NCI-H2081 (cell line): ENCODE measurements around the gene TMC4.
"Not testable (repeated sequence)": the region's sequence is repeated elsewhere in the genome, so short reads cannot be mapped to it uniquely, and the experiment has no call there.

Source experiments
- DNase-seq, 2 experiments: peaks; one replicate each; lab custom pipeline; 2025; lab: John Stamatoyannopoulos, UW

The TMC4 gene

DNA sequence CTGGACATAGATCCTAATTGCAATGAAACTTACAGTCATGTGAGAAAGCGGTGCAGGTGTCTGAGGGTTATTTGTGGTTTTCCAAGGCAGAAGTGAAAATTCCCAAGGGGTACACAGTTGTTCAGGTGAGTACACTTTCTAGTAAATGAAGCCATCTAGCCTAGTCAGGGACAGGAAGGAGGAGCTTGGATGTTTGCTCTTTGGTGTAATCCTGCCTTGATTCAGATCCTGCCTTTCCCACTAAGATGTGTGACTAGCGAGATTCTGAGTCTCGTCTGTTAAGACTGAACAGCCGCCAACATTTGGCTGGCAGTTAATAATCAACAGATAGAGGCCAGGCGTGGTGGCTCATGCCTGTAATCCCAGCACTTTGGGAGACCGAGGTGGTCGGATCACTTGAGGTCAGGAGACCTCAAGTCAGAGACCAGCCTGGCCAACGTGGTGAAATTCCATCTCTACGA lies 30.2 kb upstream of the TMC4 start:
- DNase-seq, result no peak

DNA sequence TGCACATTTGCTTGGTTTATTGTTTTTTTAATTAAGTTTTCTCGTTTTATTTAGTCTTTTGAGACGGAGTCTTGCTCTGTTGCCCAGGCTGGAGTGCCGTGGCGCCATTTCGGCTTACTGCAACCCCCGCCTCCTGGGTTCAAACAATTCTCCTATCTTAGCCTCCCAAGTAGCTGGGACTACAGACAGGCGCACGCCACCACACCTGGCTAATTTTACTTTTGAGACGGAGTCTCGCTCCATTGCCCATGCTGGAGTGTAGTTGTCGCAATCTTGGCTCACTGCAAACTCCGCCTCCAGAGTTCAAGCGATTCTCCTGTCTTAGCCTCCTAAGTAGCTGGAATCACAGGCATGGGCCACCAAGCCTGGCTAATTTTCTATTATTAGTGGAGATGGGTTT lies 29.0 kb upstream of the TMC4 start:
- no peak for DNase-seq

GRCh38 chr19:54201172-54201701 lies 28.3 kb upstream of the TMC4 start:
- no peak for DNase-seq

DNA sequence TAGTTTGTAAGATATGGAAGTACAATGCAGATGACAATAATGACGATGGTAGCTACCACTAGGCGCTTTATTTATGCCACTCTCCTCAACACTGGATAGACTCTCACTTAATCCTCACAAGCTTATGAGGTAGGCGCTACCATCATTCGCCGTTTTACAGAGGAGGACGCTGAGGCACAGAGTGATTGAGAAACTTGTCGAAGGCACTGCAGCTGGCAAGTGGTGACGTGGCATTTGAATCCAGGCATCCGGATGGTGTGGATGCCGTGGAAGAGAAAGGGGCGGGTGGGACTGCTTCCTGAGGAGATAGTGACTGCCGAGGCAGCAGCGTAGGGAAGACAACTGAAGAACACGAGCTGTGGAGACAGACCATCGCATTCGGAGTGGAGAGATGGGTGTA lies 26.4 kb upstream of the TMC4 start:
- no peak for DNase-seq

GRCh38 chr19:54197121-54197520 lies 24.2 kb upstream of the TMC4 start:
- no peak for DNase-seq

DNA sequence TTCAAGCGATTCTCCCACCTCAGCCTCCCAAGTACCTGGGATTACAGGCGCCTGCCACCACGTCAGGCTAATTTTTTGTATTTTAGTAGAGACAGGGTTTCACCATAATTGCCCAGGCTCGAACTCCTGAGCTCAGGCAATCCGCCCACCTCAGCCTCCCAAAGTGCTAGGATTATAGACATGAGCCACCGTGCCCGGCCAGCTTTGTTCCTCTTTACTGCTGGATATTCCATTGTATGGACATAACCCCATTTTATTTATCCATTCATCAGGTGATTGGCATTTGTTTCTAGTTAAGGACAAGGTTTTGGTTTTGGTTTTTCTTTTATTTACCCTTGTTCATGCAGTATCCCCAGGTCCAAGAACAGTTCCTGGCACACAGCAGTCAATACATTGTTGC lies 23.6 kb upstream of the TMC4 start:
- DNase-seq, result no peak

- DNase-seq, result not testable (repeated sequence)
Measured at GRCh38 chr19:54194463-54194862, 21.5 kb upstream of the TMC4 start.

DNA sequence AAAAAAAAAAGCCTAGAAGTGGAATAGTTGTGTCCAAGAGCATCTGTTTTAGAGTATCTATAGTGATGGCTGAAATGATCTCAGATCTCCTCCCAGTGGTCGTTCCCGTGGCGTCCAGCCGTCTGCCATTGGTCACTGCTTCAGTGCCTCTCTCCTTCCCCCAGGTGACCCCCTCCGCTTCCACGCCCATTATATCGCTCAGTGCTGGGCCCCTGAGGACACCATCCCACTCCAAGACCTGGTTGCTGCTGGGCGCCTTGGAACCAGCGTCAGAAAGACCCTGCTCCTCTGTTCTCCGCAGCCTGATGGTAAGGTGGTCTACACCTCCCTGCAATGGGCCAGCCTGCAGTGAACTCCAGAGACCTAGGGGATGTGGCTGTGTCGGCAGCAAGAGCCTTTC lies 20.1 kb upstream of the TMC4 start:
- DNase-seq, result no peak

DNA sequence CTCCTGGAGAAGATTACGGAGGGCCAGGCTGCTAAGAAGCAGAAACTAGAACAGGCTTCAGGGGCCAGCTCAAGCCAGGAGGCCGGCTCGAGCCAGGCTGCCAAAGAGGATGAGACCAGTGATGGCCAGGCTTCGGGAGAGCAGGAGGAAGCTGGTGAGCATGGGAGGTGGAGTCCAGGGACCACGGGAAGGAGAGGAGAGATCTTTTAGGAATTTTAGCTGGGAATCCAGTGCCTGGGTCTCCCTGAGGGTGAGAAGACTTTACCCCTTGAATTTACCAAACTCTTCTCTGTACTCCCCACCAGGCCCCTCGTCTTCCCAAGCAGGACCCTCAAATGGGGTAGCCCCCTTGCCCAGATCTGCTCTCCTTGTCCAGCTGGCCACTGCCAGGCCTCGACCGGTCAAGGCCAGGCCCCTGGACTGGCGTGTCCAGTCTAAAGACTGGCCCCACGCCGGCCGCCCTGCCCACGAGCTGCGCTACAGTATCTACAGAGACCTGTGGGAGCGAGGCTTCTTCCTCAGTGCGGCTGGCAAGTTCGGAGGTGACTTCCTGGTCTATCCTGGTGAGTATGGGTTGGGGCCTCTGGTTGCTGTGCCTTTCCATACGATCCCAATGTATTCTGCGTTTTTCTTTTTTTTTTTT lies 19.0 kb upstream of the TMC4 start:
- DNase-seq, result no peak

- DNase-seq, result peak; percentile 60 to 77
Measured at GRCh38 chr19:54191011-54191810, 18.3 kb upstream of the TMC4 start, which contains the start of gene TSEN34. TSEN34 (plus strand) TSS chr19:54191308; CDS start chr19:54191365, 57 bp downstream.

- DNase-seq, result peak; percentile 97 to 99
Measured at GRCh38 chr19:54190503-54191010, 17.6 kb upstream of the TMC4 start.

GRCh38 chr19:54189735-54190502 lies 17.0 kb upstream of the TMC4 start:
- DNase-seq, result peak; percentile 99

DNA sequence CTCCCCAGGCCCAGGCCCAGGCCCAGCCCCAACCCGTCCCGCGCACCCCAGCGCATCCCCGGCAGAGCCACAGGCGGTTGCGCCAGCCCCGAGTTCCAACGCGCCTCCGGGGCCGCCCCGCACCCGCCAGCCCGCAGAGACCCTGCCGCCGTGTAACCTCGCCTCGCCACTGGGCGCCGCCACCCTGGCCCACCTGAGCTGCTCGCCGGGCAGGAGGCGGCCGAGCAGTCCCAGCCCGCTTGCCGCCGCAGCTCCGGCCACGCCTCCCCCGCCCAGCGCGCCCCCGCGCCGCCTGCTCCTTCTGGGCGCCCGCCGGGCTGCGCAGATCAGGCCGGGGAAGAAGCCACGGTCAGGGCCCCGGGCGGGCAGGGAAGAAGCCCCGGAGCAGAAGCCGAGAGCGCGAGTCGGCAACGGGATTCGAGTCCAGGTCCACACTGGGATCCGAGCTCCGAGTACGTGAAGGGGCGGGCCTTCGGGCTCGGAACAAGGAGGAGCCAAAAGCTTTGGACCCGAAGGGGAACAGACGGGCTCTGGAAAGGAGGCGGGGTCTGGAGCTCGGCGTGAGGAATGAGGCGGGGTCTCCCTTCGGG lies 16.3 kb upstream of the TMC4 start, which contains the start of gene MBOAT7:
Gene MBOAT7 (minus strand): TSS at position 436 of the 590 bp plus-strand sequence. CDS start 1,072 bp downstream, outside the sequence.
- peak in 1 of 2 experiments; percentile 54 for DNase-seq

- DNase-seq, result no peak
Measured at GRCh38 chr19:54188215-54188871, 15.4 kb upstream of the TMC4 start.

DNA sequence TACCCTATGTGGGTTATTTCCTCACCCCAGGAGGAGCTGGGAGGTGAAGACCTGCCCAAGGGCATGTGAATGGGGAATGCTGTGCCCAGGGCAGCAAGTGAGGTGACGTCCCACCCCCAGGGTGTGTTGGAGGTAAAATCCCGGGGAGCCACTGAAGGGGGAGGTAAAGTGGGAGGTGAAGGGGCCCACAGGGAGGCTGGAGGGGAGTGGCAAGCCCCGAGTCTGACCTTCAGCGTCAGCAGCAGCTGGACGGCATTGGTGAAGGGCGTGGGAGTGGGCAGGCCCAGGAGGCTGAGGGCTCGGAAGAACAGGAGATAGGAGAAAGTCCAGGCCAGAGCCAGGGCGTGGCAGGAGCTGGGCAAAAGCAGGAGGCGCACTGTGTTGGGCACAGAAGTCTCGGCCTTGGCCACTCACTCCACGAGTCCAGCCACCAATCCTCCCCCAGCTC lies 14.0 kb upstream of the TMC4 start:
- DNase-seq, result no peak

DNA sequence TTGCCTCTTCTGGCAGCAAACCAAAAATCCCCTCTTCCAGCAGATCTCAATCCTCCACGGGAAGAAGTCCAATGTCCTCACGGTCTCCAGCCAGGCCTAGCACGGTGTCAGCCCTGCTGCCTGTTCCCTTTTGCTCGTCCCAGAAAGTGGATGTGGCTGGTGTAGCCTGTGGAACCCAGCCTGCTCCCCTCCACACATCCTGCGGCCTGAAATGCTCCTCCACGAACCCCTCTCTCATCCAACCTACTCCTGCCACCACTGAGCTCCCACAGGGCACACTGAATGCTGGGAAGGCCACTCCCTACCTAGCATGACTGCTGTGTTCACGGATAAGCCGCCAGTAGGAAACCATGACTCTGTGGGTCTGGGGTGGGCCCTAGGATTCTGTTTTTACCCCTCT lies 13.4 kb upstream of the TMC4 start:
- DNase-seq, result no peak

DNA sequence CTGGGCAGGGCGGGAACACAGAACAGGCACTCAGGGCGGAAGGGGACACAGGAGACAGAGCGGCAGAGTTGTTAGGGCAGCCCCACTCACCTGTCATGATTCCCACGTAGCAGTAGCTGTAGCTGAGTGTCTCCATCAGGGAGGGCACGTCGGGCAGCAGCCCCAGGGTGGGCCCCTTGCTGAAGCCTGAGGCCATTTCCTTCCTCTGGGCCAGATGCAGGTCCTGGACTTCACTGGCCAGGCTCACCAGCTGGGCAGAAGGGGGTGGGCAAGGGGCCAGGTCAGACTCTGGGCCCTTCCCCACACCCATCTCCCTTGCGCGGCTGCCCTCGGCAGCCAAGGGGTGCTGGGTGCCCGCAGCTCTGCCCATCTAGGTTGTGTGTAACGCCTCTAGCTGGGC lies 10.5 kb upstream of the TMC4 start:
- no peak for DNase-seq

- not testable (repeated sequence) for DNase-seq
Measured at GRCh38 chr19:54181894-54182293, 8.9 kb upstream of the TMC4 start.

DNA sequence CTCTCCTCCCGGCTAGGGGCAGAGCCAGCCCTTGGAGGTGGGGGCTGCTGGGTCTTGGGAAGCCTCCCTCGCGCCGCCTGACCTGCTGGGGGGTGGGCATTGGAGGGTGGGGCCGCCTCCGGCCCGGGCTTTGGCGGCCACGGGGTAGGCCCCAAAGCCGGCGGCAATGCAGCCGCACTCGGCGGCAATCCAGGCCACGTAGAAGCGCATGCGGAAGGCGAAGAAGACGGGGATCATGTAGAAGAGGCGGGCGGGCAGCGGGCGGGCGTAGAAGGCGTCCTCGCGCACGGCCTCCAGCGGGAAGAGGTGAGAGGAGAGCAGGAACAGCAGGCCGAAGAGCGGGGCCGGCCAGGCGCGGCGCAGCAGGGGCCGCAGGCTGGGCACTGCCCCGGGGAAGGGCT lies 7.7 kb upstream of the TMC4 start:
- no peak for DNase-seq

DNA sequence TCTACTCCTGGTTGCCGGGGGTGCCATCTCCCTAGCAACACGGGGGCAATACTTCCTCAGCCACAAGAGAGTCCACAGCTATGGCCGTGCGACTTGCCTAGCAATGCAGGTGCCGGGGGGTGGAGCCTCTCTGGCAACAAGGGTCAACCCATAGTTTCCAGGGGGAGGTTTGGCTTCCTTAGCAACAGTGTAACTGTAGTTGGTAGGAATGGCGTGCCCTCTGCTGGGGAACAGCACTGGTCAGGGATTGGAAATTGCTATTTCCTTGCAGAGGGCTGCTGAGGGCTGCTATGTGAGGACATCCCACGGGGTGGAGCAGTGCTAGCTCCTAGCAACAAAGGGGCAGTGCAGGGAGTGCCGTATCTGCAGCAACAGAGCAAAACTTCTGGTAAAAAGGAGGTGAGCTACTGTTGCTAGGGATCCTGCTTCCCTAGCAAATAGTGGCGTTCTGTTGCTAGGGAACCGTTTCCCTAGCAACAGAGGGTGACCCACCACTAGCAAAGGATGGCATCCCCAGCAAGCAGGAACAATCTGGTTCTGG lies 7.0 kb upstream of the TMC4 start:
- peak; percentile 41 to 55 for DNase-seq
